Measurements from ENCODE around the gene CBFA2T2.

CBFA2T2 gene

DNA sequence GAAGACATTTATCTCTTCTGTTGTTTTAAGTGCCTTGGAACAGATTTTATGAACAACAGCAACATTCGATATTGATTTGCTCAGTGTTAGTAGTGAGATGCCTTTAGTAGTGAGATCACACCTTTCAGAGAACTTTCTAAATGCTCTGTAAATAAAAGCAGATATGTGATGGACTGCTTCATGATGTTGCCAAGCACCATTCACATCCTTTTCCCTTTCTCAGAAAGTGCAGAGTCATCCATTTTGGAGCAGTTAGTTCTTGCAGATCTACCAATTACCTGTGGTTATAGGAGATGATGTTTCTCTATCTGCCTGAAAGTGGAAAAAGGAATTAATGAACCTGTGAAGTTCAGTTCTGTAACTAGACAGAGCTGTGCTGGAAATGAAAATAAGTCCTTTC lies 27.0 kb downstream of the CBFA2T2 start:
- no peak overlapping the region for H3K4me3 ChIP-seq (ENCODE audit: low read depth, low read length)
- TF ChIP-seq, protein P1, sequence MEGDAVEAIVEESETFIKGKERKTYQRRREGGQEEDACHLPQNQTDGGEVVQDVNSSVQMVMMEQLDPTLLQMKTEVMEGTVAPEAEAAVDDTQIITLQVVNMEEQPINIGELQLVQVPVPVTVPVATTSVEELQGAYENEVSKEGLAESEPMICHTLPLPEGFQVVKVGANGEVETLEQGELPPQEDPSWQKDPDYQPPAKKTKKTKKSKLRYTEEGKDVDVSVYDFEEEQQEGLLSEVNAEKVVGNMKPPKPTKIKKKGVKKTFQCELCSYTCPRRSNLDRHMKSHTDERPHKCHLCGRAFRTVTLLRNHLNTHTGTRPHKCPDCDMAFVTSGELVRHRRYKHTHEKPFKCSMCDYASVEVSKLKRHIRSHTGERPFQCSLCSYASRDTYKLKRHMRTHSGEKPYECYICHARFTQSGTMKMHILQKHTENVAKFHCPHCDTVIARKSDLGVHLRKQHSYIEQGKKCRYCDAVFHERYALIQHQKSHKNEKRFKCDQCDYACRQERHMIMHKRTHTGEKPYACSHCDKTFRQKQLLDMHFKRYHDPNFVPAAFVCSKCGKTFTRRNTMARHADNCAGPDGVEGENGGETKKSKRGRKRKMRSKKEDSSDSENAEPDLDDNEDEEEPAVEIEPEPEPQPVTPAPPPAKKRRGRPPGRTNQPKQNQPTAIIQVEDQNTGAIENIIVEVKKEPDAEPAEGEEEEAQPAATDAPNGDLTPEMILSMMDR (IDR thresholded peaks at IDR 0.05; ENCODE audit: borderline replicate concordance, insufficient read depth, low read depth, low read length), result no peak

DNA sequence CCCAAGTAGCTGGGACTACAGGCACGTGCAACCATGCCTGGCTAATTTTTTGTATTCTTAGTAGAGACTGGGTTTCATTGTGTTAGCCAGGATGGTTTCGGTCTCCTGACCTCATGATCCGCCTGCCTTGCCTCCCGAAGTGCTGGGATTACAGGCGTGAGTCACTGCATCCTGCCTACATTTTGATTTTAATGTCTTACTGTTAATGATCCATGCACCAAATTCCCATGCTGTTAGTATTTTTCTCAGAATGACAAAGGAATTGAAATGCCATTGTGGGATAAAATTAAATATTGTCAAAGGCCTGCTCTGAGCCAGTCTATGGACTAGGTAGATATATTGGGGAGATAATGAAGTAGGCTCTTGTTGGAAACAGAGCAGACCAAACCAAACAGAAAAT lies 28.2 kb downstream of the CBFA2T2 start:
- TF ChIP-seq, protein P1 (IDR thresholded peaks at IDR 0.05; ENCODE audit: borderline replicate concordance, insufficient read depth, low read depth, low read length), result no peak
- H3K4me3 ChIP-seq (ENCODE audit: low read depth, low read length), result no peak overlapping the region

DNA sequence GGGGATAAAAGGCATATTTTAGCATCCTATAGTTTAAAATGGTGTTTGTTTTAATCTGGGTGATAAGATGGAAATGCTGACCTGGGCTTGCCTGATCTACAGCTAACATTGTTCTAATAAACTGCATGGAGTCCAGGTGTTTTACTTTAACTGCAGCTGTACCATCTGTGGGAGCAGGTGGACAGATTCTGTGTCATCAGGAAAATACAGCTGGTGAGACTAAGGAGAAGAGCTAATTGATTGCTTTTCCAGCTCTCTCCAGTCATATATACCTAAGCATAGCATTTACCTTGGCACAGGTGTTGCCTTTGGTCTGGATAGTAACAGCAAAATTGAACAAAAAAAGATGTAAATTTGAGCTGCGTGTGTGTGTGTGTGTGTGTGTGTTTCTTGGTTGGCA lies 31.6 kb downstream of the CBFA2T2 start:
- H3K4me3 ChIP-seq (ENCODE audit: low read depth, low read length), result no peak overlapping the region
- TF ChIP-seq, protein P1 (IDR thresholded peaks at IDR 0.05; ENCODE audit: borderline replicate concordance, insufficient read depth, low read depth, low read length), result no peak

DNA sequence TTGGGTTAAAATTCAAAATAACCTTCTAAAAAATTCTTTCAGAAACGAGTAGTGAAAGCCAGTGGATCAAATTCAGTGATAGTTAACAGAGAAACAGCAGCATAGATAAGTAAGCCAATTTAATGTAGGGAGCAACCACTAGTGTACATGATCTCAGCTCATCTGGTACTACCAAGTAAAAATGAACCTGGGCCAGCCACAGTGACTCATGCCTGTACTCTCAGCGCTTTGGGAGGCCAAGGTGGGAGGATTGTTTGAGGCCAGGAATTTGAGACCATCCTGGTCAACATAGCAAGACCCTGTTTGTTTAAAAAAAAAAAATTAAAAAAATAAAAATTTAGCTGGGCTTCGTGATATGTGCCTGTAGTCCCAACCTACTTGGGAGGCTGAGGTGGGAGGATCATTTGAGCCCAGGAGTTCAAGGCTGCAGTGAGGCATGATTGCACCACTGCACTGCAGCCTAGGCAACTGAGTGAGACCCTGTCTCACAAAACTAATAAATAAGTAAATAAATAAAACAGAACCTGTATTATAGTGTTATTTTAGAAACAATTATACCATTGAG lies 32.4 kb downstream of the CBFA2T2 start:
- TF ChIP-seq, protein P1 (IDR thresholded peaks at IDR 0.05; ENCODE audit: borderline replicate concordance, insufficient read depth, low read depth, low read length), result no peak

DNA sequence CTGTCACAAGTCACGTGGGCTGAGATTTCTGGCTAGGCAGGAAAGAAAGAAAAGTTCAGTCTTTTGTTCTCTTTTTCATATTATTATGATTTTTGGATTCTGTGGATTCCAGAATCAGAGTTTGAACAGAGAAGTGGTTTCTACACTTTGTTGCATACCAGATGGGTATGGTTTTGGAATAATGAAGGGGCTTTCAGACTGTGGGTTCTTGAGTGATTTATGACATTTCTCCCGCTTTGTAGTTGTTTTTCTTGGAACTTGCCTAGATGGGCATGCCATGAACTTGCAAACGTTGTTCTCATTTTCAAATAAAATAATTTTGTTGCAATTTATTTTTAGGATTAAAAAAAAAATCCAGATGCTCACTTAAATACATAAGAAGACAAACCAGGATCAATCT lies 34.4 kb downstream of the CBFA2T2 start:
- H3K4me3 ChIP-seq (ENCODE audit: low read depth, low read length), result no peak overlapping the region
- TF ChIP-seq, protein P1 (IDR thresholded peaks at IDR 0.05; ENCODE audit: borderline replicate concordance, insufficient read depth, low read depth, low read length), result no peak

More for the DNA sequence above, 32.4 kb downstream of the CBFA2T2 start:
- H3K4me3 ChIP-seq (ENCODE audit: low read depth, low read length), result no peak overlapping the region

DNA sequence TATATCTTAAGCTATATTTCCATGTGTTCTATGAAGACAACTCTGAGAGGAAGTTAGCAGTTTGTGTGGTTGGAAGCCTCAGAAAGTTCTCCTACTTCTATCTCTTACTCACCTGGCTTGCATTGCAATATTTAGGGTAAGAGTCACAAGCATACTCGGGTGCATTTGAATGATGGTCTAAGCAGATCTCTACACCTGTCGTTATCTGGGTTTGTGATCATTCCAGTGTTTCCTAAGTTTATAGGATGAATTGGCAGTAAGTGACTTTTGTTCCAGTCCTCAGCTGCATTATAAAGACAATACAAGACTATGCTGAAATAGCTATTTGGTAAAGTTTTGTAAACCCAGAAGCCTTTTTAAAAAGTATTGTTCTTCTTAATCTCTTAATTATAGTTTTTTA lies 36.9 kb downstream of the CBFA2T2 start:
- TF ChIP-seq, protein P1 (IDR thresholded peaks at IDR 0.05; ENCODE audit: borderline replicate concordance, insufficient read depth, low read depth, low read length), result no peak

DNA sequence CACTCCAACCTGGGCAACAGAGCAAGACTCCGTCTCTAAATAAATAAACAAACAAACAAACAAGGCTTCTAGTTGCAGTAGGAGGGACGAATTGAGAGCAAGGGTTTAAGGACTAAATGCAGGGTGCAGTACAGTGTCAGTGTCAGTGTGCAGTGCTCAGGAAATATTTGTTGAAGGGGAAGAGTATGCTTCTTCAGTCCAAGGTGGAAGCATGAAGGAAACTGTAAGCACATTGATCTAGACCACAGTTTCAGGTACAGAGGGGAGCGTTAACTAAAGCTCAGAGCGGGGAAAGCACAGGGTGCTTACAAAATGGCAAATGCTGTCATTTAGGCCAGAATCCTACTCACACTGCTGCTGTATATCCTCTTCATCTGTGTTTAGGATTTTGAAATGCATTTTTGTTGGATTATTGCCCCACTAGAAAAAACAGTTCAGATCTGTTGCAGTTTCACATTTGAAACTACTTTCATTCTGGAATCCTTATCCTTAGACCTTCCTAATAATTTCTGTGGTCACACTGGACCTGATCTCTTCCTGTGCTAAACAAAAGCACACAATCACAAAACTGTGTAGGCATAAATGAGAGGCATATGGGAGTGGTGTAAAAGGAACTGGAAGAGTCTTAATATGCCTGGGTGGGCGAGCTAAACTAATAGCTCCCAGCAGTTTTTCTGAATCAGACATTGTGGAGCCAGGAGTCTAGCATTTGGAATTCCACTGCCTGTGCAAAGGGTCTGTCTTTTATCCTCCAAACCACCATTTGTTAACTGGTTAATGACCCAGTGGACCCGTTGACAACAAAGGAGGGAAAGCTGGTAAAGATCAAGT lies 41.4 kb downstream of the CBFA2T2 start:
- TF ChIP-seq, protein P1 (IDR thresholded peaks at IDR 0.05; ENCODE audit: borderline replicate concordance, insufficient read depth, low read depth, low read length), result no peak
- no peak overlapping the region for H3K4me3 ChIP-seq (ENCODE audit: low read depth, low read length)

More for the DNA sequence above, 36.9 kb downstream of the CBFA2T2 start:
- no peak overlapping the region for H3K4me3 ChIP-seq (ENCODE audit: low read depth, low read length)
